HG03175 (cell line): ENCODE results near the gene MSL3B.

Source experiments
- ATAC-seq: cut with Tn5 transposase; IDR thresholded peaks from one replicate; pipeline ENCODE4 v1.9.1; 2021; ENCODE audit warnings: mild to moderate bottlenecking, moderate library complexity; ENCODE audit not compliant: unreplicated experiment

The MSL3B gene

GRCh38 chr2:233835230-233836186, 32.7 kb downstream of the MSL3B start:
- no peak for ATAC-seq

- ATAC-seq = no peak
These were observed 34.8 kb downstream of the MSL3B start for GRCh38 chr2:233833345-233833744.

- ATAC-seq = no peak
These were observed 35.3 kb downstream of the MSL3B start for GRCh38 chr2:233832869-233833311.

GRCh38 chr2:233832414-233832813, 35.8 kb downstream of the MSL3B start:
- ATAC-seq = no peak

- no peak for ATAC-seq
These were observed 36.3 kb downstream of the MSL3B start for GRCh38 chr2:233831861-233832260.

GRCh38 chr2:233831011-233831721, 37.0 kb downstream of the MSL3B start:
- ATAC-seq = no peak

- ATAC-seq = no peak
These were observed 37.9 kb downstream of the MSL3B start for GRCh38 chr2:233830111-233830802.

GRCh38 chr2:233829193-233830110, 38.7 kb downstream of the MSL3B start:
- ATAC-seq = no peak

GRCh38 chr2:233828546-233829192, 39.5 kb downstream of the MSL3B start:
- no peak for ATAC-seq

- no peak for ATAC-seq
These were observed 43.8 kb downstream of the MSL3B start for GRCh38 chr2:233824373-233824772.

GRCh38 chr2:233823731-233824121, 44.5 kb downstream of the MSL3B start:
- no peak for ATAC-seq

GRCh38 chr2:233822781-233823730, 45.1 kb downstream of the MSL3B start:
- ATAC-seq = no peak

GRCh38 chr2:233822101-233822771, 46.0 kb downstream of the MSL3B start:
- no peak for ATAC-seq

- ATAC-seq = no peak
These were observed 46.5 kb downstream of the MSL3B start for GRCh38 chr2:233821709-233822100.

- no peak for ATAC-seq
These were observed 47.0 kb downstream of the MSL3B start for GRCh38 chr2:233821196-233821595.

- no peak for ATAC-seq
These were observed 47.4 kb downstream of the MSL3B start for GRCh38 chr2:233820774-233821105.

GRCh38 chr2:233819884-233820773, 48.1 kb downstream of the MSL3B start:
- no peak for ATAC-seq
